ENCODE results near the gene PPM1E.
"Not testable (repeated sequence)": the region's sequence is repeated elsewhere in the genome, so short reads cannot be mapped to it uniquely, and the experiment has no call there.

PPM1E gene

DNA sequence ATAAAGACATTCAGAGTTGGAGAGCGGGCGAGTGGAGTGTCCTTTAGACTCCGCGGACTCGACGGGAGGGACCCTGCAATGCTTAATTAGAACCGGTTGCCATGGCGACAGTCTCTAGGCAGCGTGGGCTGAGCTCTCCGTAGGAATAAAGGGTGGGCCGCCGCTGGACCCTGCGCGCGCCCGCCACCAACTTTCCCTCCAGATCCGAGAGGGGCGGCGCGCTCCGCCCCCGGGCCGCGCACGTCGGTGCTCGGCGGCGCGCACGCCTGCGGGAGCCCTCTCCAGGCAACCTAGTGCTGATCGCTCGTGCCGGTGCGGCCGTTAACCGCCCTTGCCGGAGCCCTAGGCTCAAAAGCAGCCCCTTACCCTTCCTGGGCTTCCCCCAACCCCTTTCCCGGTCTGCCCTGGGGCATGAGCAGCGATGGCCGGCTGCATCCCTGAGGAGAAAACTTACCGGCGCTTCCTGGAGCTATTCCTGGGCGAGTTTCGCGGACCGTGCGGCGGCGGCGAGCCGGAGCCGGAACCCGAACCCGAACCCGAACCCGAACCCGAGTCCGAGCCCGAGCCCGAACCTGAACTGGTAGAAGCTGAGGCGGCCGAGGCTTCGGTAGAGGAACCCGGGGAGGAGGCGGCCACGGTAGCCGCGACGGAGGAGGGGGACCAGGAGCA, at the start of gene PPM1E:
Gene PPM1E, plus strand, starts transcription at position 278 of the 669 bp plus-strand sequence.
- DNase-seq (ENCODE audit: low read depth), result peak; percentile 47

- DNase-seq (ENCODE audit: low read depth), result no peak
These were observed 49.1 kb upstream of the PPM1E start for GRCh38 chr17:58706351-58707140.

GRCh38 chr17:58710948-58711552, 44.6 kb upstream of the PPM1E start:
- peak; percentile 81 for DNase-seq (ENCODE audit: low read depth)

GRCh38 chr17:58722274-58722673, 33.4 kb upstream of the PPM1E start:
- DNase-seq (ENCODE audit: low read depth), result no peak

GRCh38 chr17:58722696-58723095, 33.0 kb upstream of the PPM1E start:
- DNase-seq (ENCODE audit: low read depth), result no peak

GRCh38 chr17:58728798-58729197, 26.9 kb upstream of the PPM1E start:
- no peak for DNase-seq (ENCODE audit: low read depth)

DNA sequence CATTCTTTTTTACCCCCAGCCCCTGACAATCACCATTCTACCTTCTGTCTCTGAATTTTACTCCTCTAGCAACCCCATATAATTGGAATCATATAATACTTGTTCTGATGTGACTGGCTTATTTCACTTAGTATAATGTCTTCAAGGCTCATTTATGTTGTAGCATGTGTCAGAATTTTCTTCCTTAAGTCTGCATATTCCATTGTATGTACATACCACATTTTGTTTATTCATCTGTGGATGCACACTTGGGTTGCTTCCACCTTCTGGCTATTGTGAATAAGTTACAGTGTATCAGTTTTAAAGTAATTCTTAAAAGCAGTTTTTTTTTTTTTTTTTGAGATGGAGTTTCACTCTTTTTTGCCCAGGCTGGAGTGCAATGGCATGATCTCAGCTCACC, 24.7 kb upstream of the PPM1E start:
- DNase-seq (ENCODE audit: low read depth), result no peak

DNA sequence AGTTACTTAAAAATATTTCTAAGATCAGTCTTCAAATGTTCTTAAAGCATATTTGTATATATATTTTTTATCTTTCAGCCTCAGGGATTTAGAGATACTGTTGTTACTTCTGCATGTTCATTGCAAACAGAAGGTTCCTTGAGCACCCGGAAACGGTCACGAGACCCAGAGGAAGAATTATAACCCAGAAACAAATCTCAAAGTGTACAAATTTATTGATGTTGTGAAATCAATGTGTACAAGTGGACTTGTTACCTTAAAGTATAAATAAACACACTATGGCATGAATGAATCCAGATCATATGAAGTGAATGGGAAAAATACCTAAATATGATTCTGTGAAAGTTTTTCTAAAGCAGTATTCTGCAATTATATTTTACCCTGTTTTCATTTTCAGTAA, 21.6 kb upstream of the PPM1E start:
- DNase-seq (ENCODE audit: low read depth), result no peak

GRCh38 chr17:58734811-58735210, 20.8 kb upstream of the PPM1E start:
- no peak for DNase-seq (ENCODE audit: low read depth)

- peak; percentile 66 for DNase-seq (ENCODE audit: low read depth)
These were observed 14.5 kb upstream of the PPM1E start for GRCh38 chr17:58741121-58741625.

- DNase-seq (ENCODE audit: low read depth), result no peak
These were observed 8.0 kb upstream of the PPM1E start for GRCh38 chr17:58747674-58748073.

- DNase-seq (ENCODE audit: low read depth), result not testable (repeated sequence)
These were observed 6.0 kb upstream of the PPM1E start for GRCh38 chr17:58749627-58750026.

GRCh38 chr17:58753026-58753425, 2.6 kb upstream of the PPM1E start:
- DNase-seq (ENCODE audit: low read depth), result no peak

GRCh38 chr17:58755269-58755576, 431 bp upstream of the PPM1E start:
- no peak for DNase-seq (ENCODE audit: low read depth)

DNA sequence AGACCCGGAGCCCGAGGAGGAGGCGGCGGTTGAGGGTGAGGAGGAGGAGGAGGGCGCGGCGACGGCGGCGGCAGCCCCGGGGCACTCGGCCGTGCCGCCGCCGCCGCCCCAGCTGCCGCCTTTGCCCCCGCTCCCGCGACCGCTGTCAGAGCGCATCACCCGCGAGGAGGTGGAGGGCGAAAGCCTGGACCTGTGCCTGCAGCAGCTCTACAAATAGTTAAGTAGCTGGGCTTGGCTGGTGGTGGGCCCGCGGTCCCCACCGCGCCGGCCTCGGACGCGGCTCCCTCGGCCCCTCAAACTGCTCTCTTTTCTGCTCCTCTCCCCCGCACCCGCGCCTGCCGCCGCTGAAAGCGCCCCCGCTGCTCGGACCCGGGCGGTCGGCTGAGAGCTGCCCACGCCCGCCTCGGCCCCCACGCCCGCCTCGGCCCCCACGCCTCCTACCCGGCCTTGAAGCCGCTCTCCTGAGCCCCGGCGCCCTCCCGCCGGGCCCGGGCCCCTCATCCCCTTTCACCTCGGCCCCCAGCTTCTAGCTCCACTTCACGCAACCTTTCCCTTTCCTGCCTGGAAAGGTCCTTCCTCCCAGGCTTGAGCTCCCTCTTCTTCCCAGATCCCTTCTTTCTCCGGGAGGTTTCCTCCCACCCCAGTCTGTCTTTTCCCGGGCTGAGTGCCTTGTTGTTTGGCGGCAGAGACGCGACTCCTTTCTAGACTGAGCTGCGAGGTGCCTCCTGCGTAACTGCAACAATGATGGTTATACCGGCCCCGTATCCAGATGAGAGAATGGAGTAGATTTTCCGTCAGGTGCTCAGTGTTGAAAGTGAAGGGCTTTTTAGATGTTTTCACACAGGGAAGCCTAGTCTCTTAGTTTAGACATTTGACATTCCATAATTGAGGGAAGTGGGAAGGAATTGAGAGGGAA, 850 bp downstream of the PPM1E start:
- peak; percentile 26 for DNase-seq (ENCODE audit: low read depth)

- no peak for DNase-seq (ENCODE audit: low read depth)
These were observed 1.5 kb downstream of the PPM1E start for GRCh38 chr17:58757162-58757613.

GRCh38 chr17:58758890-58759289, 3.2 kb downstream of the PPM1E start:
- DNase-seq (ENCODE audit: low read depth), result no peak

DNA sequence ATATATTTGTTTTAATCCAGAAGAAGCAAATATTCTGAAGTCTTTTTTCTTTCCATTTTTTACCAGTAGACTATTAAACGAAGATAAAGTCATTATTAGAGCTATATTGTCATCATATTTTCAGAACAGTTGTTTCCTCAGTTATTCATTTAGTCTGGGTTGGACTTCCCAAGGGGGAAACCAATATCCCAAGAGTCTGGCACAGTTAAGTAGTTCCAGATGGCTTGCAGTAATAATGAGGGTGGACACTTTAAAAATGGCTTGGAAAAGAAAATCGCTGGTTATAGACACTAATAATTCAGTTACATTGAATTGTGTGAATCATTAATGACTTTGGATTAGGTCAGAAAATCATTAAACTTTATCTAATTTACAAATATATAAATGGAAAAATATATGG, 3.9 kb downstream of the PPM1E start:
- no peak for DNase-seq (ENCODE audit: low read depth)

- DNase-seq (ENCODE audit: low read depth), result no peak
These were observed 4.6 kb downstream of the PPM1E start for GRCh38 chr17:58760248-58760647.

DNA sequence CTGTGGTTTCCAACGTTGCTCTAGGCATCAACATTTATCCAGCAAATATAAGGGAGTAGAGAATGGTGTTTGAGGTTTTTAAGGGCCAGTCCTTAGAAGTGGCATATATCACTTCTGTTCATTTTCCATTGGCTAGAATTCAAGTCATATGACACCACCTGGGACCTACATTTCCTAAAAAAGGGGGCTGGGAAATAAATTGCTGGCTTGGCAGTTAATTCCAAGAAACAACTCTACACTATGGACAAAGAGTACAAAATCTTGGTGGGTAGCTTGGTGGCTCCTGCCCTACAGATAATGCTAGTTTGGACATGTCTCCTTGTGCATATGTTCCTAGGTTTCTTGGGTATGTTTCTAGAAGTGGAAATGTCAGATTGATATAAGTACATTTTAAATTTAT, 7.6 kb downstream of the PPM1E start:
- DNase-seq (ENCODE audit: low read depth), result no peak

GRCh38 chr17:58764373-58764772, 8.7 kb downstream of the PPM1E start:
- no peak for DNase-seq (ENCODE audit: low read depth)

- DNase-seq (ENCODE audit: low read depth), result not testable (repeated sequence)
These were observed 22.8 kb downstream of the PPM1E start for GRCh38 chr17:58778482-58778881.

Data from ELR (cell line).